ENCODE data around the gene RASAL1.

GRCh38 chr12:113133666-113134065 lies 1.9 kb downstream of the RASAL1 start:
- TF ChIP-seq CTCF (conservative IDR thresholded peaks at IDR 0.05 in 1 of 2, IDR thresholded peaks at IDR 0.05 in 1 of 2; ENCODE audit: low read depth in 1 of 2, low read length in 2 of 2) (no peak), EZH2 (IDR thresholded peaks at IDR 0.05; ENCODE audit: low read length, missing control alignments) (no peak)

Measured in fibroblast of lung (primary cell).